NCI-H1417 treated with DMSO at 0.1 percent for 48 hours (cell line): ENCODE data around the gene FOSL2.

Experiments
- DNase-seq: peaks from one replicate; lab custom pipeline; 2025; lab: John Stamatoyannopoulos, UW

FOSL2 gene

DNA sequence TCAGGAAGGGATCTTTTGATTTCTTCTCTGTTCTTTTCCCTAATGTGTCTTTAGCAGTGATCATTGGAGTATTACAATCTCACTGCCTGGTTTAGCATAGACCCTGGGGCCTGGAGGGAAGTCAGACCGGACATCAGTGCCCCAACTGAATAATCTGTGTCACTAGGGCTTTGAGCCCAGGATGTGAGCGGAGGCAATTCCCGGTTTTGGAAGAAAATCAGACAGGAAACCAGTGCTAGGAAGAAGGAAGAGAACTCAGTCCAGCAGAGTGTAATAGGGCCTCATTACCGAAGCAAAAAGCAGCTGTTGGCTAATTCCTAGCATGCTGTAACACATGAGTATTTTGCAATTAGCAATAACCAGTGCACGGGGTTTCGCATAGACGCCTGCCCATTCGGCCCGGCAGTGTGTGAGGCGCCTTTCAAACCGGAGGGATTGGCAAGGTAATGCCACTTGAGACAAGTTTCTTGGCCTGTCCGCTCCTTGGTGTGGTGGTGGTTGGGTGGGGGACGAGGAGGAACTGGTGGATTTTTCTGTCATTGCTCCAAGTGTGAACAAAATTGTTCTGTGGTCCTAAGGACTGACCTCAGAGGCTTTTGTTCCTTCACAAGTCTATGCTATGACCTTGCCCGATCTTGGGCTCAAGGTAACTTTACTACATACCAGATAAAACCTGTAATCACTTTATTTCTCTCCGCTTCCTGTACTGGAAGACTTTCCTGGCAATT, 2.8 kb downstream of the FOSL2 start:
- no peak for DNase-seq

DNA sequence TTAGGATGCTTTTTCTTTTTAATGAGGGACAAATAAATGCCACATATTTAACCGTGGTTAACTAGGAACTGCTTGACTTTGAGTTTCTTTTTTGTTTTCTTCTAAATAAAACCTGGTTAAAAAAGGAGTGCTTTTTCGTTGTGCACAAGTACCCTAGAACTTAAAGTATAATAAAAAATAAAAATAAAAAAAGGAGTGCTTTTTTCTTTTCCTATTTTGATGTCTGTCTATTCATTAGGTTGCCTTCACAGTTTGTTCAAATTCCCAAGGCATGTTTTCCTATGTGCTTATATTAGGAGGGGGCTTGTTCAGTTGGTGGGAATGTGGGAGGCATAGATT, 4.4 kb downstream of the FOSL2 start:
- no peak for DNase-seq

DNA sequence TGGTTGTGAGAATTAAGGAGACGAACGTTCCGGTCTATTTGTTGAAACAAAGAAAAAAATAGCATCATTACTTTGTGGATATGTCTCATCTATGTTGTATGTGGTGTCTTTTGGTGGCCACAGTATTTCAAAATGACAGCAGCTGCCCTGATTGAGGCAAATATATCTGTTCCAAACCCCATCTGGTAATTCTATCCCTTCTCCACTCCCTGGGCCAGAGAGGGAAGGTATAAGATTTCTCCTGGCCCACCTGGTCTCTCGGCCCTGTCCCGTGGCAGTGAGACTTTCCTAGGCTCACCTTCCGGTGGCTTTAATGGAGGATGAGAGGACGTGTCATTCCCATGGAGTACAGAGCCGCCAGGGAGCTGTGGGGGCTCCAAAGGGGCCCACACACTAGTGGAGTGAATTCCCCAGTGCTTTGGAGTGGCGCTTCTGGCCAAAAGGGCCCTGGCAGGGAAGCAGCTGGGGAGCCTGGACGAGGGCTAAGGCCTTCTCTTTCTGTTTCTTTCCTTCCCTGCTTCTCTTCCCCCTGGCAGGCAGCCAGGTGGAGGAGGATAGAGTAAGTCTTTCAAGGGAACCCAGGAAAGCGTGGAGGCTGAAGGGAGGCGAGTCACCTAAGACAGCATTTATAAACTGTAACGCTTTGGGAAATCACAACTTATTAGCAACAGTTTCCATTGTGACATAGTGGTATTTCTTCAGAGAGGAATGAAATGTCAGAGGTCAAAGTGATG, 5.6 kb downstream of the FOSL2 start:
- DNase-seq, result no peak

- DNase-seq, result no peak
Measured at GRCh38 chr2:28399289-28399688, 6.6 kb downstream of the FOSL2 start.

DNA sequence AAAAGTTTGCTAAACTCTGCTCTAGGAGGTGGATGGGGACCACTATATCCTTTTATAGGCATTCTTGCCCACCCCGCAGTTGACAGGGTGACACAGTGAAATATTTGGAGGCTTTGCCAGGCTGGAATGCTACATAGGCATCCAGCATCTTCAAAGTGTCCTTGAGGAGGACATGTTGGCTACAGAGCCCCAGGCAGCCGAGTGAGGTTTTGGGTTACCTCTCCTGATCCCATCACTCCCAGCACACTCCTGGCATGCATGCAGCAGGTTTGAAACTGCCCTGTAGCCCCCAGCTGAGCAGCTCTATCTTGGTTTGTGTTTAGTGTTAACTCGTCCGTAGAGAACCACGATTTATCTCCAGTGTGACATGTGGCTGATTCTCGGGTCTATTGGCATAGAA, 7.3 kb downstream of the FOSL2 start:
- DNase-seq, result no peak

- no peak for DNase-seq
Measured at GRCh38 chr2:28400419-28400818, 7.8 kb downstream of the FOSL2 start.

DNA sequence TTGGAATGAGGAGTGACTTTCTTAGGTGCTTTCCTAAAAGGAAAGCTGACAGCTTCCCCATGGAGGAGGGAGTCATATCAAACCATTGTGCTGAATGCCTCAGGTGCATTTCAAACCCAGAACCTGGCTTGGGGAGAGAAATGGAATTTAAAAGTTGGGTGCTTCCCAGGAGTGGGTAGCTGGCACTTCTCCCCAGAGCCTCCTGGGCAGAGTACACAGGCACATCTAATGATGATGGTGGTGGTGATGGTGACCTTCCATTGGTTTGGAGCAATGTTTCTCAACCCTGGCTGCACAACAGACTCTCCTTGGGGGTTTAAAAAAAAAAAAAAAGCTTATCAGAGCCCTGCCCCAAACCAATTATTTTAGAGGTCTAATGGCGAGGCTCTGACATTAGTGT, 8.3 kb downstream of the FOSL2 start:
- no peak for DNase-seq

GRCh38 chr2:28401411-28401810, 8.8 kb downstream of the FOSL2 start:
- no peak for DNase-seq

DNA sequence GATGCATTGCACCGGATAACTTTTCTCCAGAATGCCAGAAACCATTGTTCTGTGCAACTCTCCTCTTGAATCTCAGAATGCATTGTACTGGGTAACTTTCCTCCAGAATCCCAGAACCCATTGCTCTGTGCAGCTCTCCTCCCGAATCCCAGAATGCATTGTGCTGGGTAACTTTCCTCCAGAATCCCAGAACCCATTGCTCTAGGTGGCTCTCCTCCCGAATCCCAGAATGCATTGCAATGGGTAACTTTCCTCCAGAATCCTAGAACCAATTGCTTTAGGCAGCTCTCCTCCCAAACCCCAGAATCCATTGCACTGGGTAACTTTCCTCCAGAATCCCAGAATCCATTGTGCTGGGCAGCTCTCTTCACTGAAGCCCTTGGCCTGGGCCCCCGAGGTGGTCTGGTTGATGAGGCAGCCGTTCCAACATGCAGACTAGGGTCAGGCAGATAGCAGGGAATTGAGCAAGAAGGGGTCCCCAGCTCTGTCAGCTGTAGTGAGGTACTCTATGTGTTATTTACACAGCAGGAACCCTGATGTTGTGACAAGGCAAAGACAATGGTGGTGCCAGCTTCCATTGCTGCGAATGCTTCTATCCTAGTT, 9.4 kb downstream of the FOSL2 start:
- DNase-seq, result no peak

- DNase-seq, result no peak
Measured at GRCh38 chr2:28403370-28403956, 10.8 kb downstream of the FOSL2 start.

DNA sequence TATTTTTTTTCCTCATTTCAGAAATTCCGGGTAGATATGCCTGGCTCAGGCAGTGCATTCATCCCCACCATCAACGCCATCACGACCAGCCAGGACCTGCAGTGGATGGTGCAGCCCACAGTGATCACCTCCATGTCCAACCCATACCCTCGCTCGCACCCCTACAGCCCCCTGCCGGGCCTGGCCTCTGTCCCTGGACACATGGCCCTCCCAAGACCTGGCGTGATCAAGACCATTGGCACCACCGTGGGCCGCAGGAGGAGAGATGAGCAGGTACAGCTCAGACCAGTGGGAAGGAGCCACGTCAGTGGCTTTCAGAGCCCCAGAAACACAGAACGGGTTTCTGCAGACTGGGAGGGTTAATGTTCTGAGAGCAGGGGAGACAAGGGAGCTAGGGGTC, 11.4 kb downstream of the FOSL2 start:
- DNase-seq, result no peak

DNA sequence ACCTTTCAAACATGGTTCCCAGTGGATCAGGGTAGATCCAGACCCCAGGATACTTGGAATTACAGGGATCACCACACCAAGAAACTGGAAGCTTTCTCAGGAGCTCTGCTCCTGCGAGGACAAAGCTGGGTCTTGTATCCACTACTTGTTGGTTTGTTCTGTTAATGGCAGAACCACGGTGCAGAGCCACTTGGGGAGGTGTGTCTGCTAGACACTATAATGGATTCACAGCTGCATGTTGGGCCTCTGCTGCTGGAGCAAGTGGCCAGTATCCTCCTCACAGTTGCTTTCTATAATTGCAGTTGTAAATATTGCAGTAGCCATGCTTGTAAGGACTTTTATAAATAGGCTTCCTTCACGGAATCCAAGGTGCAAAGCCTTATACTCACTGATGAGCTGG, 12.9 kb downstream of the FOSL2 start:
- no peak for DNase-seq

- DNase-seq, result no peak
Measured at GRCh38 chr2:28406276-28407096, 13.8 kb downstream of the FOSL2 start.

GRCh38 chr2:28407131-28407975, 14.7 kb downstream of the FOSL2 start:
- DNase-seq, result no peak

GRCh38 chr2:28407976-28408690, 15.5 kb downstream of the FOSL2 start:
- no peak for DNase-seq

DNA sequence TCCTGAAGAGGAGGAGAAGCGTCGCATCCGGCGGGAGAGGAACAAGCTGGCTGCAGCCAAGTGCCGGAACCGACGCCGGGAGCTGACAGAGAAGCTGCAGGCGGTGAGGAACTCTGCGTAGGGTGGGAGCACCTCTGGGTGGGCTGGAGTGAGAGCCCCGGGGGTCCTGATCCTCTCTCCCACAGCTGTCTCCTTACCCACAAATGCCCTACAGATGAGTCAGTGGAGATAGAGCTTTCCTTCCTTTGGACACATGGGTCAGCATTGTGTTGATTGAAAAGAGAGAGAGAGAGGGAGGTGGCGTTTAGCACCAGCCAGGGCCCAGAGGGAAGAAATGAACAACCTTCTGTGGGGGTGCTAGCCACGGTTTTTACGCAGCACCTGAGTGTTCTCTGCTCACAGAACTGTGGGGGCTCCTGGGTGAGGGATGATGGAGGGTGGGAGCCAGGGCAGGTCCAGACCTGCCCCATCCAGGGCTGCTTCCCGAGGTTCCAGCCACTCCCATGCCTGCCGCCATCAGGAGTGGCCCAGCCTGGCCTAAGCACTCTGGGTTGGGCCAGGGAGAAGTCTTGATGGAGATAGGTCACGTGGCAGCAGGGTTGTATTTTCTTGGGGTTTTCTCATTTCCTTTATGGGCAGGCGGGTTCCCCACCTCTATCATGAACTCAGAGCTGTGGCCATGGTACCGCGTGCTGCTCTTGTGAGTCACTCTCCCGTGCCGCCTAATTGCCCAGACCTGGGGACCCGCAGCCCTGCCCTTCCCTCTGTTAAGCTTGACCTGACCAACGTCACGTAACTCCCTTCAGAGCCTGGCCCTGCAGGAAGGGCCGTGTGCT, 16.3 kb downstream of the FOSL2 start:
- no peak for DNase-seq

GRCh38 chr2:28411166-28411755, 18.6 kb downstream of the FOSL2 start:
- no peak for DNase-seq

DNA sequence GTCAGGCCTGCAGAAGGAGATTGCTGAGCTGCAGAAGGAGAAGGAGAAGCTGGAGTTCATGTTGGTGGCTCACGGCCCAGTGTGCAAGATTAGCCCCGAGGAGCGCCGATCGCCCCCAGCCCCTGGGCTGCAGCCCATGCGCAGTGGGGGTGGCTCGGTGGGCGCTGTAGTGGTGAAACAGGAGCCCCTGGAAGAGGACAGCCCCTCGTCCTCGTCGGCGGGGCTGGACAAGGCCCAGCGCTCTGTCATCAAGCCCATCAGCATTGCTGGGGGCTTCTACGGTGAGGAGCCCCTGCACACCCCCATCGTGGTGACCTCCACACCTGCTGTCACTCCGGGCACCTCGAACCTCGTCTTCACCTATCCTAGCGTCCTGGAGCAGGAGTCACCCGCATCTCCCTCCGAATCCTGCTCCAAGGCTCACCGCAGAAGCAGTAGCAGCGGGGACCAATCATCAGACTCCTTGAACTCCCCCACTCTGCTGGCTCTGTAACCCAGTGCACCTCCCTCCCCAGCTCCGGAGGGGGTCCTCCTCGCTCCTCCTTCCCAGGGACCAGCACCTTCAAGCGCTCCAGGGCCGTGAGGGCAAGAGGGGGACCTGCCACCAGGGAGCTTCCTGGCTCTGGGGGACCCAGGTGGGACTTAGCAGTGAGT, 19.4 kb downstream of the FOSL2 start:
- no peak for DNase-seq
